ENCODE data around the gene TIAM2.
"Not testable (repeated sequence)": the region's sequence is repeated elsewhere in the genome, so short reads cannot be mapped to it uniquely, and the experiment has no call there.

The TIAM2 gene

GRCh38 chr6:155171109-155171746 lies 176.1 kb downstream of the TIAM2 start:
- Histone ChIP-seq H3K4me3 (ENCODE audit: low read depth in 1 of 5, low read length in 5 of 5) (peak overlapping the region in 2 of 5 donors; percentile 3 to 6), H3K9ac (ENCODE audit: low read length in 5 of 5) (no peak overlapping the region), H3K27ac (ENCODE audit: low read depth, low read length) (peak overlapping the region; percentile 18)

GRCh38 chr6:155171747-155172449 lies 176.8 kb downstream of the TIAM2 start:
- Histone ChIP-seq H3K9ac (ENCODE audit: low read length in 5 of 5) (no peak overlapping the region), H3K27me3 (ENCODE audit: control insufficient read depth in 5 of 5, insufficient read depth in 4 of 5, low read length in 5 of 5) (no peaks in the 10 kb centered on the region), H3K4me3 (ENCODE audit: low read depth in 1 of 5, low read length in 5 of 5) (peak overlapping the region in 2 of 5 donors; percentile 3 to 6), H3K9me3 (ENCODE audit: control insufficient read depth in 5 of 5, low read length in 5 of 5) (no peaks in the 10 kb centered on the region), H3K27ac (ENCODE audit: low read depth, low read length) (peak overlapping the region; percentile 18), H3K4me1 (ENCODE audit: control insufficient read depth in 5 of 5, insufficient read depth in 5 of 5, low read length in 5 of 5) (peaks cover 2 to 15% (median 12%) of the 10 kb centered on the region in 5 donors), H3K36me3 (ENCODE audit: control insufficient read depth in 5 of 5, insufficient read depth in 5 of 5, low read length in 5 of 5) (no peaks in the 10 kb centered on the region)

More at GRCh38 chr6:155171109-155171746, 176.1 kb downstream of the TIAM2 start:
- no peaks in the 10 kb centered on the region for H3K27me3 ChIP-seq (ENCODE audit: control insufficient read depth in 5 of 5, insufficient read depth in 4 of 5, low read length in 5 of 5)
- no peaks in the 10 kb centered on the region for H3K9me3 ChIP-seq (ENCODE audit: control insufficient read depth in 5 of 5, low read length in 5 of 5)
- H3K36me3 ChIP-seq (ENCODE audit: control insufficient read depth in 5 of 5, insufficient read depth in 5 of 5, low read length in 5 of 5) = no peaks in the 10 kb centered on the region
- H3K4me1 ChIP-seq (ENCODE audit: control insufficient read depth in 5 of 5, insufficient read depth in 5 of 5, low read length in 5 of 5) = peaks cover 2 to 15% (median 12%) of the 10 kb centered on the region in 5 donors

- no peaks in the 10 kb centered on the region for H3K9me3 ChIP-seq (ENCODE audit: control insufficient read depth in 5 of 5, low read length in 5 of 5)
- no peaks in the 10 kb centered on the region for H3K27me3 ChIP-seq (ENCODE audit: control insufficient read depth in 5 of 5, insufficient read depth in 4 of 5, low read length in 5 of 5)
- no peak overlapping the region for H3K27ac ChIP-seq (ENCODE audit: low read depth, low read length)
- H3K4me3 ChIP-seq (ENCODE audit: low read depth in 1 of 5, low read length in 5 of 5) = no peak overlapping the region
- H3K4me1 ChIP-seq (ENCODE audit: control insufficient read depth in 5 of 5, insufficient read depth in 5 of 5, low read length in 5 of 5) = peaks cover 2 to 15% (median 12%) of the 10 kb centered on the region in 5 donors
- H3K36me3 ChIP-seq (ENCODE audit: control insufficient read depth in 5 of 5, insufficient read depth in 5 of 5, low read length in 5 of 5) = no peaks in the 10 kb centered on the region
- H3K9ac ChIP-seq (ENCODE audit: low read length in 5 of 5) = no peak overlapping the region
These were observed 178.4 kb downstream of the TIAM2 start for GRCh38 chr6:155173488-155173887.

- Histone ChIP-seq H3K4me3 (ENCODE audit: low read depth in 1 of 5, low read length in 5 of 5) (no peak overlapping the region), H3K27ac (ENCODE audit: low read depth, low read length) (no peak overlapping the region), H3K4me1 (ENCODE audit: control insufficient read depth in 5 of 5, insufficient read depth in 5 of 5, low read length in 5 of 5) (peaks cover 2 to 15% (median 12%) of the 10 kb centered on the region in 5 donors), H3K9me3 (ENCODE audit: control insufficient read depth in 5 of 5, low read length in 5 of 5) (no peaks in the 10 kb centered on the region), H3K9ac (ENCODE audit: low read length in 5 of 5) (no peak overlapping the region), H3K27me3 (ENCODE audit: control insufficient read depth in 5 of 5, insufficient read depth in 4 of 5, low read length in 5 of 5) (no peaks in the 10 kb centered on the region), H3K36me3 (ENCODE audit: control insufficient read depth in 5 of 5, insufficient read depth in 5 of 5, low read length in 5 of 5) (no peaks in the 10 kb centered on the region)
These were observed 179.6 kb downstream of the TIAM2 start for GRCh38 chr6:155174576-155175211.

- Histone ChIP-seq H3K27me3 (ENCODE audit: control insufficient read depth in 5 of 5, insufficient read depth in 4 of 5, low read length in 5 of 5) (no peaks in the 10 kb centered on the region), H3K9ac (ENCODE audit: low read length in 5 of 5) (no peak overlapping the region), H3K36me3 (ENCODE audit: control insufficient read depth in 5 of 5, insufficient read depth in 5 of 5, low read length in 5 of 5) (no peaks in the 10 kb centered on the region), H3K4me3 (ENCODE audit: low read depth in 1 of 5, low read length in 5 of 5) (no peak overlapping the region), H3K4me1 (ENCODE audit: control insufficient read depth in 5 of 5, insufficient read depth in 5 of 5, low read length in 5 of 5) (peaks cover 0 to 2% (median 0%) of the 10 kb centered on the region in 5 donors), H3K27ac (ENCODE audit: low read depth, low read length) (no peak overlapping the region), H3K9me3 (ENCODE audit: control insufficient read depth in 5 of 5, low read length in 5 of 5) (no peaks in the 10 kb centered on the region)
These were observed 182.3 kb downstream of the TIAM2 start for GRCh38 chr6:155177363-155177961.

- H3K9me3 ChIP-seq (ENCODE audit: control insufficient read depth in 5 of 5, low read length in 5 of 5) = no peaks in the 10 kb centered on the region
- H3K36me3 ChIP-seq (ENCODE audit: control insufficient read depth in 5 of 5, insufficient read depth in 5 of 5, low read length in 5 of 5) = no peaks in the 10 kb centered on the region
- H3K9ac ChIP-seq (ENCODE audit: low read length in 5 of 5) = no peak overlapping the region
- H3K4me1 ChIP-seq (ENCODE audit: control insufficient read depth in 5 of 5, insufficient read depth in 5 of 5, low read length in 5 of 5) = peaks cover 0 to 6% (median 3%) of the 10 kb centered on the region in 5 donors
- no peak overlapping the region for H3K27ac ChIP-seq (ENCODE audit: low read depth, low read length)
- no peak overlapping the region for H3K4me3 ChIP-seq (ENCODE audit: low read depth in 1 of 5, low read length in 5 of 5)
- no peaks in the 10 kb centered on the region for H3K27me3 ChIP-seq (ENCODE audit: control insufficient read depth in 5 of 5, insufficient read depth in 4 of 5, low read length in 5 of 5)
These were observed 186.4 kb downstream of the TIAM2 start for GRCh38 chr6:155181498-155181897.

- Histone ChIP-seq H3K36me3 (ENCODE audit: control insufficient read depth in 5 of 5, insufficient read depth in 5 of 5, low read length in 5 of 5) (no peaks in the 10 kb centered on the region), H3K27ac (ENCODE audit: low read depth, low read length) (no peak overlapping the region), H3K4me1 (ENCODE audit: control insufficient read depth in 5 of 5, insufficient read depth in 5 of 5, low read length in 5 of 5) (peaks cover 0 to 6% (median 4%) of the 10 kb centered on the region in 5 donors), H3K9me3 (ENCODE audit: control insufficient read depth in 5 of 5, low read length in 5 of 5) (no peaks in the 10 kb centered on the region), H3K9ac (ENCODE audit: low read length in 5 of 5) (no peak overlapping the region), H3K27me3 (ENCODE audit: control insufficient read depth in 5 of 5, insufficient read depth in 4 of 5, low read length in 5 of 5) (no peaks in the 10 kb centered on the region), H3K4me3 (ENCODE audit: low read depth in 1 of 5, low read length in 5 of 5) (no peak overlapping the region)
These were observed 187.0 kb downstream of the TIAM2 start for GRCh38 chr6:155182103-155182502.

- no peak overlapping the region for H3K4me3 ChIP-seq (ENCODE audit: low read depth in 1 of 5, low read length in 5 of 5)
- peaks cover 0 to 2% (median 0%) of the 10 kb centered on the region in 5 donors for H3K27me3 ChIP-seq (ENCODE audit: control insufficient read depth in 5 of 5, insufficient read depth in 4 of 5, low read length in 5 of 5)
- no peak overlapping the region for H3K9ac ChIP-seq (ENCODE audit: low read length in 5 of 5)
- H3K9me3 ChIP-seq (ENCODE audit: control insufficient read depth in 5 of 5, low read length in 5 of 5) = no peaks in the 10 kb centered on the region
- H3K36me3 ChIP-seq (ENCODE audit: control insufficient read depth in 5 of 5, insufficient read depth in 5 of 5, low read length in 5 of 5) = no peaks in the 10 kb centered on the region
- H3K4me1 ChIP-seq (ENCODE audit: control insufficient read depth in 5 of 5, insufficient read depth in 5 of 5, low read length in 5 of 5) = peaks cover 0 to 8% (median 4%) of the 10 kb centered on the region in 5 donors
- H3K27ac ChIP-seq (ENCODE audit: low read depth, low read length) = no peak overlapping the region
These were observed 188.0 kb downstream of the TIAM2 start for GRCh38 chr6:155183095-155183494.

- H3K4me1 ChIP-seq (ENCODE audit: control insufficient read depth in 5 of 5, insufficient read depth in 5 of 5, low read length in 5 of 5) = peaks cover 0 to 20% (median 10%) of the 10 kb centered on the region in 5 donors
- not testable (repeated sequence) for H3K36me3 ChIP-seq (ENCODE audit: control insufficient read depth in 5 of 5, insufficient read depth in 5 of 5, low read length in 5 of 5); H3K27me3 ChIP-seq (ENCODE audit: control insufficient read depth in 5 of 5, insufficient read depth in 4 of 5, low read length in 5 of 5); H3K9ac ChIP-seq (ENCODE audit: low read length in 5 of 5); H3K4me3 ChIP-seq (ENCODE audit: low read depth in 1 of 5, low read length in 5 of 5); H3K9me3 ChIP-seq (ENCODE audit: control insufficient read depth in 5 of 5, low read length in 5 of 5); H3K27ac ChIP-seq (ENCODE audit: low read depth, low read length)
These were observed 189.9 kb downstream of the TIAM2 start for GRCh38 chr6:155185041-155185440.

GRCh38 chr6:155185544-155185943 lies 190.4 kb downstream of the TIAM2 start:
- Histone ChIP-seq H3K4me3 (ENCODE audit: low read depth in 1 of 5, low read length in 5 of 5) (no peak overlapping the region), H3K27ac (ENCODE audit: low read depth, low read length) (no peak overlapping the region), H3K36me3 (ENCODE audit: control insufficient read depth in 5 of 5, insufficient read depth in 5 of 5, low read length in 5 of 5) (no peaks in the 10 kb centered on the region), H3K4me1 (ENCODE audit: control insufficient read depth in 5 of 5, insufficient read depth in 5 of 5, low read length in 5 of 5) (peaks cover 0 to 20% (median 10%) of the 10 kb centered on the region in 5 donors), H3K9ac (ENCODE audit: low read length in 5 of 5) (no peak overlapping the region), H3K9me3 (ENCODE audit: control insufficient read depth in 5 of 5, low read length in 5 of 5) (no peaks in the 10 kb centered on the region), H3K27me3 (ENCODE audit: control insufficient read depth in 5 of 5, insufficient read depth in 4 of 5, low read length in 5 of 5) (peaks cover 0 to 2% (median 0%) of the 10 kb centered on the region in 5 donors)

All from subcutaneous abdominal adipose tissue (tissue), 5 donors.